ENCODE data around the gene HSH2D. TPM values are rescaled to one million over a fixed set of nuclear protein-coding genes. Genes with fewer than 3 reads are reported as not detected.
A peak's percentile ranks its signal among the peaks of the same experiment; 100 is the strongest.

The HSH2D gene
- total RNA-seq, 1 donor from 2014 or later = not detected

- peak within 1 kb of the TSS; percentile 59 for H3K27ac Mint-ChIP-seq (ENCODE audit: unreplicated experiment)
- peak within 1 kb of the TSS; percentile 93 for H3K4me3 Mint-ChIP-seq (ENCODE audit: unreplicated experiment)
- FAIRE-seq (no peak), DNase-seq (ENCODE audit: low read depth) (peak; percentile 90)
- no peak for TF ChIP-seq EZH2 (IDR thresholded peaks at IDR 0.05; ENCODE audit: insufficient read depth, low read length)
- no peak for TF ChIP-seq CTCF (IDR thresholded peaks at IDR 0.05; ENCODE audit: insufficient read depth, low read depth, low read length)
- peaks cover 19% of the 10 kb centered on the region for H3K4me1 Mint-ChIP-seq (ENCODE audit: low read depth, unreplicated experiment)
- H3K27me3 Mint-ChIP-seq (ENCODE audit: low read depth, unreplicated experiment) = no peaks in the 10 kb centered on the region
- H3K9ac ChIP-seq (ENCODE audit: low read length) = peak within 1 kb of the TSS; percentile 92
- peaks cover 49% of the 10 kb centered on the region for H3K79me2 ChIP-seq (ENCODE audit: insufficient read depth, low read length)
- H3K4me1 ChIP-seq (ENCODE audit: insufficient read depth, low read length) = peaks cover 23% of the 10 kb centered on the region
- H2AFZ ChIP-seq (ENCODE audit: low read depth, low read length) = peak within 1 kb of the TSS; percentile 79
- H3K4me3 ChIP-seq (ENCODE audit: insufficient read depth, low read depth, low read length) = peak within 1 kb of the TSS; percentile 89
- no peaks in the 10 kb centered on the region for H3K9me3 Mint-ChIP-seq (ENCODE audit: unreplicated experiment)
- peaks cover 14% of the 10 kb centered on the region for H3K36me3 Mint-ChIP-seq (ENCODE audit: low read depth, unreplicated experiment)
- H3K9me3 ChIP-seq (ENCODE audit: insufficient read depth, low read depth, low read length) = no peaks in the 10 kb centered on the region
- H3K27ac ChIP-seq (ENCODE audit: low read depth, low read length) = peak within 1 kb of the TSS; percentile 76
- H3K4me2 ChIP-seq (ENCODE audit: low read length) = peak within 1 kb of the TSS; percentile 94
- no peaks in the 10 kb centered on the region for H3K27me3 ChIP-seq (ENCODE audit: insufficient read depth, low read length)
- H3K36me3 ChIP-seq (ENCODE audit: insufficient read depth, low read length) = peaks cover 7% of the 10 kb centered on the region
- H4K20me1 ChIP-seq (ENCODE audit: insufficient read depth, low read length) = peaks cover 41% of the 10 kb centered on the region
These were observed 54.3 kb downstream of the HSH2D start, which contains the start of gene AP1M1 for GRCh38 chr19:16197622-16198369. TSS of gene AP1M1 (plus strand) at chr19:16197911. CDS start at chr19:16198027, 116 bp downstream.

DNA sequence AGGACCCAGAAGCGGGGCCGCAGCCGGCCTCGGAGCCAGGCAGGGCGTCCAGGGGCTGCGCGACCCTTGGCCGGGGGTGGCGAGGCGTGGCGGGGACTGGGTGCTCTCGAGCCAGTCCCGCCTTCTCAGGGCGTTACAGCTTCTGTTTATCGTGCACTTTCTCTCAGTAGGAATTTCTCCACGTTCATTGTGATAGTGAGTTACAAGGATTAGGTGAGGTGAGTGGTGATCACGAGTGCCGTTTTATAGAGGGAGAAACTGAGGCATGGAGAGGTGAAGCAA lies 54.8 kb downstream of the HSH2D start:
- Histone ChIP-seq H2AFZ (ENCODE audit: low read depth, low read length) (peak overlapping the region; percentile 13), H3K27ac (ENCODE audit: low read depth, low read length) (peak overlapping the region; percentile 76)
- peak overlapping the region; percentile 4 for H3K27ac Mint-ChIP-seq (ENCODE audit: unreplicated experiment)

More for the DNA sequence above, 54.8 kb downstream of the HSH2D start:
- Histone ChIP-seq H3K4me1 (ENCODE audit: insufficient read depth, low read length) (peaks cover 23% of the 10 kb centered on the region), H3K27me3 (ENCODE audit: insufficient read depth, low read length) (no peaks in the 10 kb centered on the region), H3K9ac (ENCODE audit: low read length) (peak overlapping the region; percentile 92), H3K79me2 (ENCODE audit: insufficient read depth, low read length) (peaks cover 55% of the 10 kb centered on the region), H3K9me3 (ENCODE audit: insufficient read depth, low read depth, low read length) (no peaks in the 10 kb centered on the region), H3K4me2 (ENCODE audit: low read length) (peak overlapping the region; percentile 94), H3K36me3 (ENCODE audit: insufficient read depth, low read length) (peaks cover 10% of the 10 kb centered on the region), H4K20me1 (ENCODE audit: insufficient read depth, low read length) (peaks cover 46% of the 10 kb centered on the region), H3K4me3 (ENCODE audit: insufficient read depth, low read depth, low read length) (peak overlapping the region; percentile 89)
- Mint-ChIP-seq H3K4me1 (ENCODE audit: low read depth, unreplicated experiment) (peaks cover 20% of the 10 kb centered on the region), H3K4me3 (ENCODE audit: unreplicated experiment) (peak overlapping the region; percentile 93), H3K36me3 (ENCODE audit: low read depth, unreplicated experiment) (peaks cover 14% of the 10 kb centered on the region), H3K9me3 (ENCODE audit: unreplicated experiment) (no peaks in the 10 kb centered on the region), H3K27me3 (ENCODE audit: low read depth, unreplicated experiment) (no peaks in the 10 kb centered on the region)
- FAIRE-seq (no peak), DNase-seq (ENCODE audit: low read depth) (no peak)
- TF ChIP-seq EZH2 (IDR thresholded peaks at IDR 0.05; ENCODE audit: insufficient read depth, low read length) = no peak
- TF ChIP-seq CTCF (IDR thresholded peaks at IDR 0.05; ENCODE audit: insufficient read depth, low read depth, low read length) = no peak

All from astrocyte (in vitro differentiated cells and primary cell).